Measurements from ENCODE around the gene ZNF682.
"Not testable (repeated sequence)": the region's sequence is repeated elsewhere in the genome, so short reads cannot be mapped to it uniquely, and the experiment has no call there.

Gene ZNF682

GRCh38 chr19:20077791-20078463, 38.6 kb upstream of the ZNF682 start, which contains the start of gene ZNF90:
TSS of gene ZNF90 (plus strand) at chr19:20078000. CDS start at chr19:20078133, 133 bp downstream.
- Mint-ChIP-seq H3K9me3 (peaks cover 66% of the 10 kb centered on the region), H3K27me3 (ENCODE audit: low read depth, poor library complexity) (no peaks in the 10 kb centered on the region), H3K36me3 (ENCODE audit: low read depth) (peaks cover 43% of the 10 kb centered on the region), H3K4me1 (peaks cover 39% of the 10 kb centered on the region), H3K4me3 (peak within 1 kb of the TSS; percentile 96), H3K27ac (peak within 1 kb of the TSS; percentile 98)
- TF ChIP-seq, protein P1, sequence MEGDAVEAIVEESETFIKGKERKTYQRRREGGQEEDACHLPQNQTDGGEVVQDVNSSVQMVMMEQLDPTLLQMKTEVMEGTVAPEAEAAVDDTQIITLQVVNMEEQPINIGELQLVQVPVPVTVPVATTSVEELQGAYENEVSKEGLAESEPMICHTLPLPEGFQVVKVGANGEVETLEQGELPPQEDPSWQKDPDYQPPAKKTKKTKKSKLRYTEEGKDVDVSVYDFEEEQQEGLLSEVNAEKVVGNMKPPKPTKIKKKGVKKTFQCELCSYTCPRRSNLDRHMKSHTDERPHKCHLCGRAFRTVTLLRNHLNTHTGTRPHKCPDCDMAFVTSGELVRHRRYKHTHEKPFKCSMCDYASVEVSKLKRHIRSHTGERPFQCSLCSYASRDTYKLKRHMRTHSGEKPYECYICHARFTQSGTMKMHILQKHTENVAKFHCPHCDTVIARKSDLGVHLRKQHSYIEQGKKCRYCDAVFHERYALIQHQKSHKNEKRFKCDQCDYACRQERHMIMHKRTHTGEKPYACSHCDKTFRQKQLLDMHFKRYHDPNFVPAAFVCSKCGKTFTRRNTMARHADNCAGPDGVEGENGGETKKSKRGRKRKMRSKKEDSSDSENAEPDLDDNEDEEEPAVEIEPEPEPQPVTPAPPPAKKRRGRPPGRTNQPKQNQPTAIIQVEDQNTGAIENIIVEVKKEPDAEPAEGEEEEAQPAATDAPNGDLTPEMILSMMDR (IDR thresholded peaks at IDR 0.05): no peak
- DNase-seq: peak; percentile 88

DNA sequence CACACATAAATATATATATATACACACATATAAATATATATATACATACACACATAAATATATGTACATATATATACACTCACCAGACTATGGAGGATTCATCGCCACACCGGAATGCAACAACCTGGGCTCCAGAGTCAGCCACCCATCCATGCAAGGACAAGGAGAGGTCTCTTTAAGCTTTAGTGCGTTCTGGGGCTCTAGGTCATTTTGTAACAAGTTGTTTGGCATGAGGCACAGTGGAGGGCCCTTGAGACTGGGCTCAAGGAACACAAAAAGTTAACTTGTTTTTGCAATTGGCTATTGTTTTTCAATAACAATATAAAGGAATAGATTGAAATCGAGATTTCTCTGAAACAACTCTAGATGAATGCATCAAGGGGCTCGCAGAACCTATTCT, 33.6 kb upstream of the ZNF682 start:
- TF ChIP-seq, protein P1 (IDR thresholded peaks at IDR 0.05): no peak
- Mint-ChIP-seq H3K27ac (no peak overlapping the region), H3K4me3 (no peak overlapping the region), H3K4me1 (peaks cover 10% of the 10 kb centered on the region), H3K27me3 (ENCODE audit: low read depth, poor library complexity) (peaks cover 8% of the 10 kb centered on the region), H3K36me3 (ENCODE audit: low read depth) (peaks cover 25% of the 10 kb centered on the region), H3K9me3 (peaks cover 64% of the 10 kb centered on the region)
- DNase-seq: no peak

- H3K36me3 Mint-ChIP-seq (ENCODE audit: low read depth): peaks cover 26% of the 10 kb centered on the region
- H3K27ac Mint-ChIP-seq: no peak overlapping the region
- H3K27me3 Mint-ChIP-seq (ENCODE audit: low read depth, poor library complexity): peaks cover 8% of the 10 kb centered on the region
- no peak overlapping the region for H3K4me3 Mint-ChIP-seq
- H3K9me3 Mint-ChIP-seq: peaks cover 62% of the 10 kb centered on the region
- H3K4me1 Mint-ChIP-seq: peaks cover 18% of the 10 kb centered on the region
- TF ChIP-seq, protein P1 (IDR thresholded peaks at IDR 0.05): no peak
- DNase-seq: no peak
Measured at GRCh38 chr19:20070691-20071090, 31.4 kb upstream of the ZNF682 start.

- peaks cover 30% of the 10 kb centered on the region for H3K36me3 Mint-ChIP-seq (ENCODE audit: low read depth)
Measured at GRCh38 chr19:20068559-20068958, 29.3 kb upstream of the ZNF682 start.

DNA sequence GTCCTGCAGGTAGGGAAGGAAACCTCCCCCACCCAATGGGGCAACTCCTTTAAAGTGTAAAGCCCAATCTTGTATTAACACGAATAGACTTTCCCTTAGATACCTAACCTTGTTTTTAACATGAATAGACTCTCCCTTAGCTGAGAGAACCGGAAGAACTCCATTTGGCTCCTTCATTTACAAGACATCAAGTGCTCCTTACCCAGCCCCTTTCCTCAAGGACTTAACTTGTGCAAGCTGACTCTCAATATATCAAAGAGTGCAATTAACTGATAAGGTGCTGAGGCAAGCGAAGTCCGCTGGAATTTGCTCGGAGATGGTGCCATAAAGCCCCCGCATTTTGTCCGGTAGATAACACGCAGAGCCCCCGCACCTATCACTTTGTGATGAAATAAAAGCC, 28.6 kb upstream of the ZNF682 start:
- Mint-ChIP-seq H3K4me3 (peak overlapping the region; percentile 72), H3K4me1 (peaks cover 18% of the 10 kb centered on the region), H3K9me3 (peaks cover 67% of the 10 kb centered on the region), H3K27me3 (ENCODE audit: low read depth, poor library complexity) (peaks cover 11% of the 10 kb centered on the region), H3K36me3 (ENCODE audit: low read depth) (peaks cover 30% of the 10 kb centered on the region), H3K27ac (no peak overlapping the region)
- TF ChIP-seq, protein P1 (IDR thresholded peaks at IDR 0.05): no peak
- DNase-seq: no peak

More at GRCh38 chr19:20068559-20068958, 29.3 kb upstream of the ZNF682 start:
- peak overlapping the region; percentile 72 for H3K4me3 Mint-ChIP-seq
- peaks cover 72% of the 10 kb centered on the region for H3K9me3 Mint-ChIP-seq
- H3K27me3 Mint-ChIP-seq (ENCODE audit: low read depth, poor library complexity): peaks cover 11% of the 10 kb centered on the region
- H3K4me1 Mint-ChIP-seq: peaks cover 18% of the 10 kb centered on the region
- not testable (repeated sequence) for DNase-seq, H3K27ac Mint-ChIP-seq

- no peak overlapping the region for H3K27ac Mint-ChIP-seq
- TF ChIP-seq, protein P1 (IDR thresholded peaks at IDR 0.05): no peak
- peaks cover 18% of the 10 kb centered on the region for H3K4me1 Mint-ChIP-seq
- DNase-seq: no peak
- H3K9me3 Mint-ChIP-seq: peaks cover 68% of the 10 kb centered on the region
- no peak overlapping the region for H3K4me3 Mint-ChIP-seq
- H3K36me3 Mint-ChIP-seq (ENCODE audit: low read depth): peaks cover 30% of the 10 kb centered on the region
- peaks cover 11% of the 10 kb centered on the region for H3K27me3 Mint-ChIP-seq (ENCODE audit: low read depth, poor library complexity)
Measured at GRCh38 chr19:20066861-20067260, 27.6 kb upstream of the ZNF682 start.

Measured in nephron progenitor cell (in vitro differentiated cells).